HCT116 (cell line): ENCODE data around the gene ENTPD7. TPM values are rescaled to one million over a fixed set of nuclear protein-coding genes. Genes with fewer than 3 reads are reported as not detected.
A peak's percentile ranks its signal among the peaks of the same experiment; 100 is the strongest.

Source experiments
- ATAC-seq: fragments of 200-7000 bp; cut with Tn5 transposase; 2 replicates; pipeline ENCODE4 v1.9.1; 2020; ENCODE audit warnings: mild to moderate bottlenecking, moderate library complexity
- BruUV-seq: library from RNA; stranded (reverse); fragments of 400-500 nt; replicated peaks from 2 replicates; lab custom pipeline; 2021; lab: Mats Ljungman, UMichigan
- CTCF ChIA-PET: fragments of 300-600 bp; sonication (Branson Sonifier 250); formaldehyde crosslinking; loops from one replicate; lab custom pipeline; 2021; ENCODE audit warnings: antibody characterized with exemption; lab: Charles Lee
- POLR2A ChIA-PET: fragments of 300-600, 350-600 bp; sonication (Branson Sonifier 250); formaldehyde crosslinking; loops from one replicate; lab custom pipeline; 2021; ENCODE audit warnings: antibody characterized with exemption; lab: Charles Lee
- RAD21 ChIA-PET, 2 experiments: fragments of 300-600 bp; sonication (Branson Sonifier 250); formaldehyde crosslinking; loops; one replicate each; lab custom pipeline; 2023; ENCODE audit warnings: low total read pairs in 2 of 2; ENCODE audit not compliant: uncharacterized antibody in 2 of 2, unreplicated experiment in 2 of 2, low non-redundant PET in 1 of 2; lab: Charles Lee
- DNase-seq: peaks from one replicate; pipeline ENCODE4 v3.0.0-alpha.2; 2010; ENCODE audit warnings: low read depth, low spot score
- H2AFZ ChIP-seq: fragments of 200-600 bp; shearing (Covaris generic), sonication (generic); 2 replicates; pipeline ENCODE4 v1.6.1; 2017; ENCODE audit warnings: low read depth, mixed run types, mixed read lengths, antibody characterized with exemption, low read length; ENCODE audit not compliant: poor library complexity, severe bottlenecking
- H3K27ac ChIP-seq: 2 replicates; pipeline ENCODE4 v1.5.1; 2012; ENCODE audit warnings: low read depth, low read length
- H3K27me3 ChIP-seq: fragments of 200-600 bp; sonication (generic); 2 replicates; pipeline ENCODE4 v1.6.1; 2016; ENCODE audit warnings: mixed run types, low read length, mixed read lengths; ENCODE audit not compliant: insufficient read depth
- H3K36me3 ChIP-seq, 2 experiments: fragments of 200-500 bp in 1 of 2; fragments of 200-600 bp in 1 of 2; sonication (Bioruptor generic) in 1 of 2; sonication (generic) in 1 of 2; 2 replicates each; pipeline versions ENCODE4 v1.5.1 to v1.6.1; 2014 to 2016; ENCODE audit warnings: low read length in 2 of 2, inconsistent platforms in 1 of 2, mixed read lengths in 1 of 2, mixed run types in 1 of 2; ENCODE audit not compliant: insufficient read depth in 2 of 2, control insufficient read depth in 1 of 2
- H3K4me1 ChIP-seq, 2 experiments: fragments of 200-600 bp in 1 of 2; sonication (generic) in 1 of 2; 2 replicates each; pipeline versions ENCODE4 v1.5.1 to v1.6.1; 2012 to 2017; ENCODE audit warnings: low read length in 2 of 2, inconsistent platforms in 1 of 2, mild to moderate bottlenecking in 1 of 2, mixed read lengths in 1 of 2, mixed run types in 1 of 2, moderate library complexity in 1 of 2; ENCODE audit not compliant: insufficient read depth in 2 of 2, control insufficient read depth in 1 of 2
- H3K4me2 ChIP-seq: fragments of 200-600 bp; sonication (generic); 2 replicates; pipeline ENCODE4 v1.6.1; 2017; ENCODE audit warnings: mixed run types, low read length, mixed read lengths
- H3K4me3 ChIP-seq, 2 experiments: fragments of 200-600 bp in 1 of 2; sonication (generic) in 1 of 2; replicated peaks in 1 of 2; 2 replicates each; pipeline ENCODE4 v1.5.1; 2011 to 2016; ENCODE audit warnings: low read length in 2 of 2, control low read depth in 1 of 2, low read depth in 1 of 2, mild to moderate bottlenecking in 1 of 2, mixed read lengths in 1 of 2, mixed run types in 1 of 2
- H3K79me2 ChIP-seq: fragments of 200-600 bp; sonication (generic); 2 replicates; pipeline ENCODE4 v1.6.1; 2017; ENCODE audit warnings: mild to moderate bottlenecking, mixed run types, low read length, moderate library complexity, mixed read lengths; ENCODE audit not compliant: insufficient read depth
- H3K9ac ChIP-seq: fragments of 200-600 bp; sonication (generic); 2 replicates; pipeline ENCODE4 v1.6.1; 2016; ENCODE audit warnings: low read length, mixed read lengths
- H3K9me2 ChIP-seq: fragments of 200-600 bp; sonication (generic), shearing (Covaris generic); 2 replicates; pipeline ENCODE4 v1.6.1; 2017; ENCODE audit warnings: mixed run types, mild to moderate bottlenecking, moderate library complexity; ENCODE audit not compliant: insufficient read depth
- H3K9me3 ChIP-seq, 2 experiments: fragments of 200-500 bp in 1 of 2; fragments of 200-600 bp in 1 of 2; sonication (Bioruptor generic) in 1 of 2; sonication (generic) in 1 of 2; 2 replicates each; pipeline ENCODE4 v1.6.1; 2014 to 2017; ENCODE audit warnings: low read length in 2 of 2, mixed read lengths in 2 of 2, inconsistent platforms in 1 of 2, low read depth in 1 of 2, mild to moderate bottlenecking in 1 of 2, mixed run types in 1 of 2, moderate library complexity in 1 of 2; ENCODE audit not compliant: control insufficient read depth in 1 of 2, insufficient read depth in 1 of 2
- H4K20me1 ChIP-seq: fragments of 200-600 bp; sonication (generic), shearing (Covaris generic); 2 replicates; pipeline ENCODE4 v1.6.1; 2017; ENCODE audit warnings: mixed run types, mild to moderate bottlenecking, moderate library complexity; ENCODE audit not compliant: insufficient read depth
- CBX3 ChIP-seq: IDR thresholded peaks from 2 replicates; pipeline ENCODE4 v1.6.1; 2012; ENCODE audit warnings: low read depth
- CEBPB ChIP-seq: IDR thresholded peaks from 2 replicates; pipeline ENCODE4 v1.6.1; 2012; ENCODE audit warnings: low read depth
- CTCF ChIP-seq, 3 experiments: fragments of 200-600 bp in 1 of 3; sonication (generic) in 1 of 3; IDR thresholded peaks in 2 of 3; conservative IDR thresholded peaks in 1 of 3; 2 replicates each; pipeline ENCODE4 v1.5.1; 2012 to 2017; ENCODE audit warnings: low read depth in 2 of 3, low read length in 2 of 3, antibody characterized with exemption in 1 of 3, borderline replicate concordance in 1 of 3, control low read depth in 1 of 3, mild to moderate bottlenecking in 1 of 3, mixed read lengths in 1 of 3, mixed run types in 1 of 3, moderate library complexity in 1 of 3; ENCODE audit not compliant: insufficient read depth in 1 of 3
- EGR1 ChIP-seq: IDR thresholded peaks from 2 replicates; pipeline ENCODE4 v1.6.1; 2012; ENCODE audit warnings: low read depth
- EZH2 ChIP-seq: fragments of 200-600 bp; sonication (generic); IDR thresholded peaks from 2 replicates; pipeline ENCODE4 v1.6.1; 2017; ENCODE audit warnings: antibody characterized with exemption, mixed run types
- FOSL1 ChIP-seq: IDR thresholded peaks from 2 replicates; pipeline ENCODE4 v1.6.1; 2012; ENCODE audit warnings: low read depth
- JUND ChIP-seq: IDR thresholded peaks from 2 replicates; pipeline ENCODE4 v1.6.1; 2012
- POLR2A ChIP-seq: IDR thresholded peaks from 2 replicates; pipeline ENCODE4 v1.7.0; 2011; ENCODE audit warnings: borderline replicate concordance; ENCODE audit not compliant: insufficient read depth, insufficient read length; ENCODE audit errors: extremely low read depth
- POLR2AphosphoS5 ChIP-seq: IDR thresholded peaks from 2 replicates; pipeline ENCODE4 v1.6.1; 2011; ENCODE audit warnings: mild to moderate bottlenecking, low read depth, low read length, moderate library complexity
- RAD21 ChIP-seq: IDR thresholded peaks from 2 replicates; pipeline ENCODE4 v1.6.1; 2012; ENCODE audit warnings: low read depth, mild to moderate bottlenecking
- REST ChIP-seq: IDR thresholded peaks from 2 replicates; pipeline ENCODE4 v1.6.1; 2012; ENCODE audit warnings: low read depth
- SIN3A ChIP-seq: IDR thresholded peaks from 2 replicates; pipeline ENCODE4 v1.6.1; 2012; ENCODE audit warnings: low read depth
- SP1 ChIP-seq: IDR thresholded peaks from 2 replicates; pipeline ENCODE4 v1.6.1; 2012; ENCODE audit warnings: low read depth
- SRF ChIP-seq: IDR thresholded peaks from 2 replicates; pipeline ENCODE4 v1.6.1; 2012; ENCODE audit warnings: low read depth
- ZBTB33 ChIP-seq: IDR thresholded peaks from 2 replicates; pipeline ENCODE4 v1.6.1; 2011; ENCODE audit warnings: mild to moderate bottlenecking, low read length, moderate library complexity; ENCODE audit not compliant: insufficient replicate concordance; ENCODE audit errors: extremely low read depth
- ZFX ChIP-seq: fragments of 450-650 bp; IDR thresholded peaks from 2 replicates; pipeline ENCODE4 v1.6.1; 2017
- ZNF274 ChIP-seq: fragments of 200-500 bp; sonication (Bioruptor generic); IDR thresholded peaks from 2 replicates; pipeline ENCODE4 v1.6.1; 2014; ENCODE audit warnings: mild to moderate bottlenecking, low read depth, low read length, inconsistent platforms
- intact Hi-C: fragments of 100-400 bp; cut with micrococcal nuclease; formaldehyde crosslinking; loops from 2 replicates; pipeline ENCODE4 v1.10.0; 2022
- total RNA-seq: library from RNA; stranded (reverse); gene quantifications from one replicate; pipeline ENCODE4 v1.2.1, GENCODE V29; 2021; ENCODE audit not compliant: unreplicated experiment
- TF ChIP-seq, protein P1 (sequence below): IDR thresholded peaks from 2 replicates; pipeline ENCODE4 v1.6.1; 2012
- TF ChIP-seq, protein P2 (sequence below): IDR thresholded peaks from 2 replicates; pipeline ENCODE4 v1.6.1; 2012

Gene ENTPD7
- total RNA-seq, 1 experiment from 2014 or later = 12.3 TPM

- DNase-seq (peak; percentile 89), ATAC-seq (peak; percentile 90)
- H3K4me3 ChIP-seq = peak overlapping the region; percentile 63 to 73
- H3K9me3 ChIP-seq = no peaks in the 10 kb centered on the region
- POLR2A ChIA-PET = interaction anchor here (0.9 to 3.2 kb wide), 9 partner anchors 10 to 190 kb away, joined by 3 to 23 read pairs (median 4); partner anchors contain the start of genes ABCC2, COX15, CUTC and ENTPD7
- intact Hi-C loops = loop anchor here (1.0 to 2.0 kb wide), 2 partner anchors 38 to 90 kb away; partner anchors contain the start of gene ENTPD7
- no peak overlapping the region for H2AFZ ChIP-seq
- no peaks in the 10 kb centered on the region for H3K9me2 ChIP-seq
- H3K9ac ChIP-seq = peak overlapping the region; percentile 92
- peak overlapping the region; percentile 79 for H3K4me2 ChIP-seq
- RAD21 ChIA-PET = no interaction called here
- peaks cover 0 to 6% of the 10 kb centered on the region in 2 experiments; a peak in 2 of 4 replicates for H3K36me3 ChIP-seq
- H3K4me1 ChIP-seq = peaks cover 17 to 34% of the 10 kb centered on the region in 2 experiments
- no TSS peak for BruUV-seq
- CTCF ChIA-PET = interaction anchor here (0.8 to 2.8 kb wide), 10 partner anchors 9 to 187 kb away, joined by 3 to 10 read pairs (median 4); no protein-coding TSS in a partner anchor
- peak overlapping the region; percentile 96 for H3K27ac ChIP-seq
- no peaks in the 10 kb centered on the region for H3K27me3 ChIP-seq
- H4K20me1 ChIP-seq = no peaks in the 10 kb centered on the region
- peaks cover 42% of the 10 kb centered on the region for H3K79me2 ChIP-seq
- TF ChIP-seq CTCF (IDR thresholded peaks at IDR 0.05 in 2 of 3, conservative IDR thresholded peaks at IDR 0.05 in 1 of 3; ENCODE audit: borderline replicate concordance in 1 of 3, insufficient read depth in 1 of 3, low read depth in 2 of 3, low read length in 2 of 3) (peak in 1 of 3 experiments; percentile 7; a peak in 1 of 6 replicates), EZH2 (no peak), ZFX (peak; percentile 93), FOSL1 (no peak), SP1 (no peak), JUND (no peak), CBX3 (no peak), SRF (no peak), SIN3A (no peak), ZBTB33 (peak; percentile 93), REST (no peak), RAD21 (no peak), CEBPB (no peak), EGR1 (no peak), POLR2A (peak; percentile 56), POLR2AphosphoS5 (peak; percentile 96; the same call in 1 of the 2 replicates), ZNF274 (no peak)
- TF ChIP-seq, protein P1, sequence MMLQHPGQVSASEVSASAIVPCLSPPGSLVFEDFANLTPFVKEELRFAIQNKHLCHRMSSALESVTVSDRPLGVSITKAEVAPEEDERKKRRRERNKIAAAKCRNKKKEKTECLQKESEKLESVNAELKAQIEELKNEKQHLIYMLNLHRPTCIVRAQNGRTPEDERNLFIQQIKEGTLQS = no peak
- TF ChIP-seq, protein P2, sequence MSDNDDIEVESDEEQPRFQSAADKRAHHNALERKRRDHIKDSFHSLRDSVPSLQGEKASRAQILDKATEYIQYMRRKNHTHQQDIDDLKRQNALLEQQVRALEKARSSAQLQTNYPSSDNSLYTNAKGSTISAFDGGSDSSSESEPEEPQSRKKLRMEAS = no peak
These were observed 38.4 kb upstream of the ENTPD7 start for GRCh38 chr10:99620711-99621453.
